A204.1 (cell line): ENCODE data around the gene BCAP31.
"Not testable (repeated sequence)": the region's sequence is repeated elsewhere in the genome, so short reads cannot be mapped to it uniquely, and the experiment has no call there.

Source experiments
- FAIRE-seq: peaks from 2 replicates; lab custom pipeline; 2012; peaks lifted over from hg19 to GRCh38; lab: Jason Lieb, UNC

BCAP31 gene

DNA sequence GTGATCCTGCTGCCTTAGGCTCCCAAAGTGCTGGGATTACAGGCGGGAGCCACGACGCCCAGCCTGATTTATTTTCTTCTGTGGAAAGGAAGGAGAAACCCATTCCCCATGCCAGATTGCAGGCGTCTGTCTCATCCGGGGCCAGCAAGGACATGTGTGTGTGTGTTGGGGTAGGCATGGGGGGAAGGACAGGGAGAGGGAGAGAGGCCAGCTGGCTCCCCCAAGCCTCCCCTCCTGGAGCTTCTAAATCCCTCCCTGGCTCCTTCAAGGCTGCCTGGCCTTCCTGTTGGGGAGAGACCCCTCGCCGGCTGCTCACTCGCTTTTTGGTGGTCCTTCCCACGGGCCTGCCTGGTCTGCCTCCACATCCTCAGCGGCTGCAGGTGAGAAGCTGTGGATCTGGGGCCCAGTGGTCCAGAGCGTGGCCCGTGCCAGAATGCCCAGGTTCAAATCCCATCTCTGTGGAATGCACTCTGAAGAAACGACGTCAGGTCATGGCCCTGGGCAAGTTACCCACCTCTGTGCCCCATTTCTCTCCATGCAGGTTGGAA, 38.5 kb upstream of the BCAP31 start:
- FAIRE-seq, result no peak

DNA sequence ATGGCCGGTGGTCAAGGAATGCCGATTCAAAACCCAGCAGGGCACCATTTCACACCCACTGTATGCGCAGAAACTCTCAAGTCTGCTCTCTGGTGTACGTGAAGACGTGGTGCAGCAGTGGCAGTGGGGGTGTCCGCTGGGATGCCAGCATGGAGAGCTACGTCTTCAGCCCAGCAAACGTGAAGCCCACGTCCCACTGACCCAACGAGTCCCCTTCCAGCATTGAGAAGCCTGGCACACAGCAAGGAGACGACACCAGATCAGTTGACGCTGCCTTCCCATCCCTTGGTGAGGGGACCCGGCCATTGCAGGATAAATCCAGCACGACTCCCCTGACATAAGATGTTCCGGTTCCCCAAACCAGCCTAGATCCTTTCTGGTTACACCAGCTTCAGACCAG, 37.7 kb upstream of the BCAP31 start:
- no peak for FAIRE-seq

DNA sequence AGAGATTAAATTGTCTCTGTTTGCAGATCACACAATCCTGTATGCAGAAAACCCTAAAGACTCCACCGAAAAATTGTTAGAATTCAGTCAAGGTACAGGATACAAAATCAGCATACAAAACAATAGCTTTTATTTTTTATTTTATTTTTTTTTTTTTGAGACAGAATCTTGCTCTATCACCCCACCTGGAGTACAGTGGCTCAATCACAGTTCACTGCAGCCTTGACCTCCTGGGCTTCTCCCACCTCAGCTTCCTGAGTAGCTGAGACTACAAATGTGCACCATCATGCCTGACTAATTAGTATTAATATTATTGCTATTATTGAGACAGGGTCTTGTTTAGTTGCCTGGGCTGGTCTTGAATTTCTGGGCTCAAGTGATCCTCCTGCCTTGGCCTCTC, 30.9 kb upstream of the BCAP31 start:
- no peak for FAIRE-seq

DNA sequence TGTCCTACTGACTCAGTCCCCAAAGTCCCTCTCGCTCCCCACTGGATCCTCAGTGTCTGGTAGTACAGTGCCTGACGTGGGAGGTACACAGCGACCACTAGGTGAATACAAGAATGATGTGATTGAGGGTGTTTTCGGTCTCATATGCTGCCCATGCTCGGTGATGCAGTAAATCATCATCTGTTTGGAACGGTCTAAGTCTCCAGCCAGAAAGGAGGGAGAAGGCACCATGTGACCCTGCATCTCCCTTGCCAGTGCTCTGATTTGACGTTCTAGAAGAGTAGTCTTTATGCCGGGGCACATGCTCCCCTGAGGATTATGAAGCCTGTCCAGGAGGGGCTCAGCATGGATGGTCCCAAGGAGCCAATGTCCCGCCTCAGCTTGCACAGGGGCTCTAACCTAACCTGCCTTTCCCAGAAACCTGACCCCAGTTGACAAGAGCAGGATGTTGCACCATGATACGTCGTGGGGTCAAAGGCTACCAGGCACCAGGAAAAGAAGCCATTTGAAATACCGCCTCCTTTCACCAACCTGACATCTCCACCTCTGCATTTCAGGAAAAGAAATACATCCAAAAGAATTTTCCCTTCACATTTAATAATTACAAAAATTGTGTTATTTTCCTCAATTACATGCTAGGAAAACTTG, 26.1 kb upstream of the BCAP31 start:
- FAIRE-seq, result no peak

DNA sequence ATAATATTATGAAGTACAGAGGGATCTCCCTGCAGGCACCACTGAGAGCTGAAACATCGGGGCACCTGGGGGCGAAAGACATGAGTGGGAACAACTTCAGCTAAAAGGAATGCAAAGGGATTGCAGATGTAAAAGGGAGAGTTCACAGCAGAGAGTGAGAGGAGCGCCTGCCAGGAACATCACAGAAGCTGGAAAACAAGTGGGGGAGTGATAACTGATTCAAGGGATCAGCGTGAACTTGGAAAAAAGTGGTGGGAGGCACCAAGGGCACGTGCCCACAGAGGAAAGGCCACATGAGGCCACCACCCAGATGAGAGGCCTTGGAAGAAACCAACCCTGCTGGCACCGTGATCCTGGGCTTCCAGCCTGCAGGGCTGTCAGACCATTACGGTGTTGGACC, 24.8 kb upstream of the BCAP31 start:
- not testable (repeated sequence) for FAIRE-seq

DNA sequence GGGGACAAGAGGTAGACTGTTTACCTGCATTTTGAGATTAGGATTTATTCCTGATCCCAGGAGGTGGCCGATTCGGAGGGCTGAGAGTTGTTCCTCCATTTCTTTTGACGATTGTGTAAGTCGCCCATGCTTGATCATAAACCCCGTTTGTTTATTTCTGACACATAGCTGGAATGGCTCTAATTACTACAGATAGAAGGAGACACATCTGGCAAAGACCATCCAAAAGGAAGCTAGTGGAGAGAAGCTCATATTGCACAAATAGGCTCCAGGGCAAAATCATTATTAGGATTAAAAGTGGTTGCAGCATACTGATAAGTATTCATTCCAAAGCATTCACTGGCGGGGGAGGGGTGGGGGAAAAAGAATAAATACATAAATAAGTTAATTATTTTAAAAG, 22.8 kb upstream of the BCAP31 start:
- not testable (repeated sequence) for FAIRE-seq

DNA sequence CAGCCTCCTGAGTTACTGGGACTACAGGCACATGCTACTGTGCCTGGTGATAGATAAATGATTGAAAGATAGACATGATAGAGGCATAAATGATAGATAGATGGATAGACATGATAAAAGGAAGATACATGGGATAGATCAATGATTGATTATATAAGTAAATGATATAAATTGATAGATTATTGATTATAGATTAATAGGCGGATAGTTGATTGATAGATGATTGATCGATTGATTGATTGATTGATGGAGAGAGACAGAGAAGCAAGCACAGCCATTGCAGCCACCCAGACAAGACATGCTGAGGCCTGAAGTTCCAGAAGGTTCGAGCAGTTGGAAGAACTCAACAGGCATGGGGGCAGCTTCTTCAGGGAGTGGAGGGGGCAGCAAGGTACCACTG, 22.2 kb upstream of the BCAP31 start:
- FAIRE-seq, result no peak

DNA sequence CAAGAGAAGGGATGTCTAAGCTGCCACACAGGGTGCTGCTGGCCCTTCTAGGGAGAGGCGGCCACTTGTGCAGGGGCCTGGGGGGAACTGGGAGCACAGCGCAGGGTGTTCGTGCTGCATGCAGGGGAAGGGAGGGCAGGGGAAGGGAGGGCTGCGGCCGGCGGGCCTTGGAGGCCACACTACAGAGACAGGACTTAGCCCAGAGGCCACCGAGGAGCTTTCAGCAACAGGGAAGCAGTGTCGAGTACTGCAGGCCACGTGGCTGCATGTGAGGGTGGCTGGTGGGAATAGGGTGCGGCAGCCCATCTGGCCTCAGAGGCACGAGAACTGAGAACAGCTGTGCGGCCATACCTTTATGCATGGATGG, 20.9 kb upstream of the BCAP31 start:
- not testable (repeated sequence) for FAIRE-seq

DNA sequence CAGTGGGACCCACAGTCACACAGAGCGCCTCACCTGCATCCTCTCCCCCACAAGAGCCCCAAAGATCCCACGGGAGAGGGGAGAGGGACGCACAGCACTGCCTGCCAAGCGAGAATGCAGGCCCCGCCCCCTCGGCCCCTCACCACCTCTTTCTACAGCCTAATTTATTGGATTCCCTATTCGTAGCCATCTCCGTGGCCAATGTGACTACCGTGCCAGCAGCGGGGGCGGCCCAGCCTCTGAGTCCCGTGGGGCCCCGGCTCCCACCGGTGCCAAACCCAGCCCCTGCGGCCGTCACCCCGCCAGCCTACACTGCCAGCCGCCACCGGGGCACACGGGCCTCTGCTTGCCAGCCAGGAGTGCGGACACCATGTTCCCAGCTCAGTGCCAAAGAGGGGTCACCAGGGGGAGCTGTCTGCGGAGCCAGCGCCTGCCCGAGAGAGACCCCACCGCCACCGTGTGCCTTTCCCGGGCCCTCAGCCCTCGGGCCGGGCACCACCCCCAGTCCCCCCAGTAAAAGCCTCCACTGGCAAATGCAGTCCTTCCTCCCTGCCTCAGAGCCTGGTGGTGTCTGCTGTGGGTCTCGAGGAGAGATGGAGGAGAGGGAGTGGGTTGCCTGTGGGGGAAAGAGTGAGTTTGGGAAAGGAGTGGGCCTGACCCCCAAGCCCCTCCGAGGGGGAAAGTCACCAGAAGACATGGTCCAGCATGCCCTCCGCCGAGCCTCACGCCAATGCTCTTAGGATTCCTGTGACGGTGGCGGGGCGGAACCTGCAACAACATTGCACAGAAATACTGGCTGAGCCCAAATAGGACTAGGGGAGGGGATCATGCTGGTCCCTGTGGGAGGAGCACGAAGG, 20.3 kb upstream of the BCAP31 start:
- FAIRE-seq, result no peak

DNA sequence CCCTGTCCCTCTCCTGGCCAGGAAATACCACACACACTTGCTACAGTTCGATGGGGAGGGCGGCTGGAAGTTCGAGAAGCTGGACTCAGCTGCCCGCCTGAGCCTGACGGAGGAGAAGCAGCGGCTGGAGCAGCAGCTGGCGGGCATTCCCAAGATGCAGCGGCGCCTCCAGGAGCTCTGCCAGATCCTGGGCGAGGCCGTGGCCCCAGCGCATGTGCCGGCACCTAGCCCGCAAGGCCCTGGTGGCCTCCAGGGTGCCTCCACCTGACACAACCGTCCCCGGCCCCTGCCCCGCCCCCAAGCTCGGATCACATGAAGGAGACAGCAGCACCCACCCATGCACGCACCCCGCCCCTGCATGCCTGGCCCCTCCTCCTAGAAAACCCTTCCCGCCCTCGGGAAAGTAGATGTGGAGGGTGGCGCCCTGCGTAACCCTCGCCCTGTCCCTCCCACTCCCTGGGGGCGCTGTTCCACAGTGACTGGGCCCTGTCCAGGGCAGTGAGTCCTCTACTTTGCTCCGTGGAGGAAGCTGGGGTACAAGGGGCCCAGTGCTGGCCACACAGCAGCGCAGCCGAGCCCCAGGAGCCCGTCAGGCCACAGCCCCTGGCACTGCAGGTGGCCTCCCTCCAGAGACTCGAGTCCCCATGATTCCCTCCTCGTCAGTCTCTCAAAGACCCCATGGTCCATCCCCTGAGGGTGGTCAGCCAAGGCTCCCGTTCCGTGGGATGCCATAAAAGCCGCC, 19.5 kb upstream of the BCAP31 start:
- not testable (repeated sequence) for FAIRE-seq

DNA sequence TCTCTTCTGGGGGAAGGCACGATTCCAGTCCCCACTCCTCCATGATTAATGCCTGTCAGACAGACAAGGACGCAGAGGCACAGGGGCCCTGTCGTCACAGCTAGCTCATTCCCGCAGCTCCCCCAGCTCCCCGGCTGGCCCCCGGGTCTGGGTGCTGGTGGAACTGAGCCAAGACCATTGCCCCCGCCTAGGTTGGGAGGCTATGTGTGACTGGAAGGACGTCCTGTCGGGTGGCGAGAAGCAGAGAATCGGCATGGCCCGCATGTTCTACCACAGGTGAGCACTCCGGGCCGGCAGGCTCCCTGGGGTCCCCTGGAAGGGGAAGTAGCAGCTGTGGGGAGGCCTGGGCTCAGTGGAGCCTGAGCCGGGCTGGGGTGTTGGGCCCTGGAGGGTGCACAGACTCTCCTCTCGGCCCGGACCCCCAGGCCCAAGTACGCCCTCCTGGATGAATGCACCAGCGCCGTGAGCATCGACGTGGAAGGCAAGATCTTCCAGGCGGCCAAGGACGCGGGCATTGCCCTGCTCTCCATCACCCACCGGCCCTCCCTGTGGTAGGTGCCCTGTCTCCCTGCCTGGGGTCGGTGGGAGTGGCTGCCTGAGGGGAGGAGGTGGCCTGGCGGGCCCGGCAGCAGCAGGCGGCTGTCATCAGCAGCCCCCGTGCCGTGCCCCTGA, 18.7 kb upstream of the BCAP31 start:
- FAIRE-seq, result not testable (repeated sequence)

DNA sequence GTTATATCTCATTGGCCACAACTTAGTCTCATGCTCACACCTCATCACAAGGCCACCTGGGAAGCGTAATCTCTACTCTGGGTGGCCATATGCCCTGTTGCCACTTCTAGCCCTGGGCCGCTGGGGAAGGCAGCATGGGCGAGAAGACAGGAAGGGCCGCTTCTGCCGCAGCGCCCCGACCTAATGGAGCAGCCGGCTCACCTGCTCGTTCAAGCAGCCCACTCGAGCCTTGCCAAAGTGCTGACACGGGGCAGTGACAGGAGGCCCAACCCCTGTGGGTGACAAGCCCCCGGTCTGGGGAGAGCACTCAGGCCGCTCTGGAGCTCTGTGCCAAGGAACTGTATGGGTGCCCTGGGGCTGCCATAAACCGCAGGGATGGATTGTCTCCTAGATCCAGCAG, 17.9 kb upstream of the BCAP31 start:
- not testable (repeated sequence) for FAIRE-seq

DNA sequence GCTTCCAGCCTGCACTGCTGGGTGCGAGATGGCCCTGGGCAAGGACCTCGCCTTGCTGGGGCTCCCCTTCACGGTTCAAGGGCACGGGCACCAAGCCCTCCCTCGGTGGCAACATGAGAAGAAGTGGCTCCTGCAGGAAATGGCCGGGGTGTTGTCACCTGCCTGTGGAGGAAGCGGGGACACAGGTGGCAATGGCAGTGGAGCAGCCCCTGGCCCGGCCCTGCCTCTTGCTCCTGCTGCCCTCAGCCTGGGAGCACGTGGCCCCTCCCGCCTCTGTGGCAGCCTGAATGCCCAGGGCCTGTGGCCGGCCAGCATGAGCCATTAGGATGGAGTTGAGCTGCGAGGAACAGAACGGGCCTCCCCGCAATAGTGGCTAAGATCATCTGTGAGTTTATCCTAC, 17.3 kb upstream of the BCAP31 start:
- no peak for FAIRE-seq

DNA sequence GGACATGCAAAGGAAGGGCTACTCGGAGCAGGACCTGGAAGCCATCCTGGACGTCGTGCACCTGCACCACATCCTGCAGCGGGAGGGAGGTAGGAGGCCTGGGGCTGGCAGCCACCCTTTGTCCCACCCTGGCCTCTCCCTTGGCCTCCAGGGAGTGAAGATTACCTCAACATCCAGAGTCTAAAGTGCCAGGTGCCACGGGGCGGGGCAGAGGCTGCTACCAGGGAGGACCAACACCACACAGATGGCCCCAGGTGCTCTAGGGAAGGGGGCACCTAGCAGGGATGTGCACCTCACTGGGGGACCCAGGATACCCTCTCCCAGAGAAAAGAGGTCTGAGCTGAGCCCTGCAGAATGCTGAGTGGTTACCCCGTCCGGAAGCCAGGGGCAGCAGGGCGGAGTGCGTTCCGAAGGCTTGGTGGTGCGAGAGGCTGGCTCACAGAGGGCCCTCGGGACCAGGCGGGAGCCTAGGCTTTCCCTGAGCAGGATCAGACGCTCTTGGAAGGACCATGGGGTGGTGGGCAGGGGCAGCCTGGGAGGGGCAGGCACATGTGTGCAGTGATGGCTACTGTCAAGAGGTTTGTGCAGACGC, 16.5 kb upstream of the BCAP31 start:
- FAIRE-seq, result no peak

DNA sequence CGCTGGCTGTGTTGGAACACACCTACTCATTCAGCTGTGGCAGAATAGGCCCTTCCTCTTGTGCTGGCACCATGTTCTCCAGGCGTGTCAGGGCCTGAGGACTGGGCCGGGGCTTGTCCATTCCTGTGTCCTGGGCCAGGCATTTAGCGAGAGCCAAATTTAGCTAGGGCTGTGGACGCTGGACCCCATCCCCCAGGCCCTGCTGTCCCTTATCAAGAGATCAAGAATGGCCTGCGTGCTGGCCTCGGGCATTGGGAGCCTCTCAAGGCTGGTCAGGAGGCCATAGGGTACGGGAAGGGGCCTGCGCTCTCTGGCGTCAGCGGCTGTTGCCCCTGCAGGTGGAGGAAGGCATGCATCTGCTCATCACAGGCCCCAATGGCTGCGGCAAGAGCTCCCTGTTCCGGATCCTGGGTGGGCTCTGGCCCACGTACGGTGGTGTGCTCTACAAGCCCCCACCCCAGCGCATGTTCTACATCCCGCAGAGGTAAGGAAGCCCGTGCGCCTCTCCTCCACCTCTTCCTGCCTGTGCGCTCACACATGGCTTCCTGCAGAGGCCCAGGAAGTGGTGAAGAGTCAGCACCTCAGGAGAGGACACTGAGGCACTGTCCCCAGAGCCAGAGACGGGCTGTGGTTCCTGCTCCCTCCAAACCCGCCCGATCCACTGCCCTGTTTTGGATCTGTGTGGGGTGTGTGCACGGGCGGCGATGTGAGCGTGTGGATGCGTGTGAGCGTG, 15.7 kb upstream of the BCAP31 start:
- no peak for FAIRE-seq

DNA sequence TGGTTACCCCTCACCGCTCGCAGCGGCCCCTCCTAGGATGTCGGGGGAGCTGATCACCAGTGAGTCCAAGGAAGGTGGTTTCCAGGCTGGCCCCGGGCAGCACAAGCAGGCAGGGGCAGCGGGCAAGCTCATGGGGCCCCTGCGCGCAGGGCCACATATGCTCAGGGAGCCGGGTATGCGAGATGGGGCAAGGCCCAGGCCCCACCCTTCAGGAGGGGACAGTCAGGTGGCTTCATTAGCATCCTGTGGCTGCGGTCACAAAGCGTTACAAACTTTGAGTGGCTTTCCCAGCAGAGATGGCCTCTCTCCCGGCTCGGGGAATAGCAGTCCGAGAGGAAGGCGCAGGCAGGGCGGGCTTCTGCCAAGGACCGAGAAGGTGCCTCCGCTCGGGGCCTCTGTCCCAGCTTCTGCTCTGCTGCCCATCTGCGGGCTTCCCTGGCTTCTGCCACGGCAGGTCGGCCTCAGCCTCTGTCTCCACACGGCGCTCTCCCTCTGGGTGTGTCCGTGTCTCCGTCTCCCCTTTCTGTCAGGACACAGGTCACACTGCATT, 13.9 kb upstream of the BCAP31 start:
- FAIRE-seq, result no peak

DNA sequence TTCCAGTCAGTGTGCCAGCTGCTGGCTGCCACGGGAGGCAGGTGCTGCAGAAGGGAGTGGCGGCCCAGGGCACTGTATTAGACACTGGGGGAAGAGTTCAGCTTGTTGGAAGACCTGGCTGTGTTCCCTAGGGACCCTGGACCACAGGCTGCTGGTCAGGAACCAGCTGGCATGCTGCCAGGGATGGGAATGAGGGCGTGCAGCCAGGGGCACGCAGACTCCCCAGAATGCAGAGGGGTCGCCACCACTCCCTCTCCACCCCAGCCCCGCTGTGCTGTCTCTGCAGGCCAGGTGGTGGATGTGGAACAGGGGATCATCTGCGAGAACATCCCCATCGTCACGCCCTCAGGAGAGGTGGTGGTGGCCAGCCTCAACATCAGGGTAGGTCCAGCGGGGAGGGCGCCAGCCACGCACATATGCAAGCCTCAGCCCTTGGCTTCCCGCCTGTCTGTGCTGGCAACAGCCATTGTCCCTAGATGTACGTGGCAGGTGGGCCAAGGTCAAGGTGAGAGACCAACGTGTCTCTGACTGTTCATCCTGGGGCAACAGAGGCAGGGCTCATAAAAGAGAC, 12.8 kb upstream of the BCAP31 start:
- no peak for FAIRE-seq

DNA sequence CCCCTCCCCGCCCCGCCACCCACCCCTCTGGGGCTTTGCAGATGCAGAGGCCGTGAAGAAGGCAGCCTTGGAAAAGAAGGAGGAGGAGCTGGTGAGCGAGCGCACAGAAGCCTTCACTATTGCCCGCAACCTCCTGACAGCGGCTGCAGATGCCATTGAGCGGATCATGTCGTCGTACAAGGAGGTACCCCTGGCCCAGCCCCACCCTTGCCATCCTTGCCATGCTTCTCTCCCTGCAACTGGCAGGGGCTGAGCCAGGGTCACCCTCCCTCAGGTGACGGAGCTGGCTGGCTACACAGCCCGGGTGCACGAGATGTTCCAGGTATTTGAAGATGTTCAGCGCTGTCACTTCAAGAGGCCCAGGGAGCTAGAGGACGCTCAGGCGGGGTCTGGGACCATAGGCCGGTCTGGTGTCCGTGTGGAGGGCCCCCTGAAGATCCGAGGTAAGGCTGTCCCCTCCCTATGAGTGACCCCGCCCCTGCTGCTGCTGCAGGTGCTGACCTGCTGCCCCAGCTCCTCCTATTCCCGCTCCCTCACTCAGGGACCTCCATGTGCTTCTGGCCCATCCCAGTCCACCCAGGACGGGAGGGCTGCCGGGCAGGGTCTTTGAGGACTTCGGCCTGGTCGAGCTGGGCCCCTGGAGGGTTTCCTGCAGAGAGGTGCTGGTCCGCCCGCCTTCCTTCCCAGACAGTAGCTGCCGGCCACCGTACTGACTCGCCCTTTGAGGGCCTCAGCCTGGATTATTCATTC, 12.1 kb upstream of the BCAP31 start:
- no peak for FAIRE-seq

DNA sequence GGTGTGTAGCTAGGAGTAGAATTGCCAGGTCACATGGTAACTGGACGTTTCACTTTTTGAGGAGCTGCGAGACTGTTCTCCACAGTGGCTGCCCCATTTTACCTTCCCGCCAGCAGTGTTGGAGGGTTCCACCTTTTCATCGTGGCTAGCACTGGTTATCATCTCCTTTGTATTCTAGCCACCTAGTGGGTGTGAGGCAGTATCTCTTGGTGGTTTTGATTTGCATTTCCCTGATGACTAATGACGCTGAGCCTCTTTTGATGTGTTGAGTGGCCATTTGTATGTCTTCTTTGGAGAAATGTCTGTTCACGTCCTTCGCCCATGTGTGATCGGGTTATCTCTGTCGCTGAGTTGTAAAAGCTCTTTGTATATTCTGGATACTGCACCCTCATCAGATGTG, 11.1 kb upstream of the BCAP31 start:
- no peak for FAIRE-seq

DNA sequence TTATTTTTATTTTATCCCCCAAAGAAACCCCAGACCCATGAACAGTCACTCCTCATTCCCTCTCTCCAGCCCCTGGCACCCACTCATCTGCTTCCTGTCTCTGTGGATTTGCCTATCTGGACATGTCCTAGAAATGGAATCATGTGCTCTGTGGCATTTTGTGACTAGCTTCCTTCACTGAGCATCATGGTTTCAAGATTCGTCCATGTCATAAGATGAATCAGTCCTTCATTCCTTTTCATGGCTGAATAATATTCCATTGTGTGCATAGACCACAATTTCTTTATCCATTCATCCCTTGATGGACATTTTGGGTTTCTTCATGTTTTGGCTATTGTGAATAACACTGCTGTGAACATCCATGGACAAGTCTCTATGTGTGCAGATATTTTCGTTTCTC, 10.7 kb upstream of the BCAP31 start:
- FAIRE-seq, result no peak
